PC-3 (cell line): Measurements from ENCODE around the gene GALNT2. TPM values are rescaled to one million over a fixed set of nuclear protein-coding genes. Genes with fewer than 3 reads are reported as not detected.

Source experiments
- ATAC-seq: fragments of 200-7000 bp; cut with Tn5 transposase; 2 replicates; pipeline ENCODE4 v1.9.1; 2020; ENCODE audit warnings: mild to moderate bottlenecking, moderate library complexity
- BruUV-seq: library from RNA; stranded (reverse); fragments of 400-500 nt; replicated peaks from 2 replicates; lab custom pipeline; 2021; lab: Mats Ljungman, UMichigan
- CTCF ChIA-PET: fragments of 300-600 bp; sonication (Branson Sonifier 250); formaldehyde crosslinking; loops from one replicate; lab custom pipeline; 2022; ENCODE audit warnings: antibody characterized with exemption; lab: Charles Lee
- POLR2A ChIA-PET: fragments of 300-600 bp; sonication (Branson Sonifier 250); formaldehyde crosslinking; loops from one replicate; lab custom pipeline; 2022; ENCODE audit warnings: antibody characterized with exemption; ENCODE audit not compliant: unreplicated experiment; lab: Charles Lee
- DNase-seq: peaks from one replicate; pipeline ENCODE4 v3.0.0-alpha.2; 2015
- H2AFZ ChIP-seq: fragments of 300-600 bp; sonication (generic); 2 replicates; pipeline ENCODE4 v1.6.0; 2016; ENCODE audit warnings: antibody characterized with exemption, low read length
- H3F3A ChIP-seq: fragments of 300-600 bp; sonication (generic); one replicate; pipeline ENCODE4 v1.6.0; 2017; ENCODE audit warnings: antibody characterized with exemption, low read length, control low read depth, mild to moderate bottlenecking; ENCODE audit not compliant: unreplicated experiment
- H3K27ac ChIP-seq: fragments of 300-600 bp; sonication (generic); 2 replicates; pipeline ENCODE4 v1.5.1; 2016; ENCODE audit warnings: mild to moderate bottlenecking, low read length
- H3K27me3 ChIP-seq: fragments of 300-600 bp; sonication (generic); 2 replicates; pipeline ENCODE4 v1.6.1; 2016; ENCODE audit warnings: low read length, mixed read lengths
- H3K36me3 ChIP-seq: fragments of 300-600 bp; sonication (generic); 2 replicates; pipeline ENCODE4 v1.6.1; 2016; ENCODE audit warnings: low read depth, mixed run types, low read length, mixed read lengths
- H3K4me1 ChIP-seq: fragments of 300-600 bp; sonication (generic); 2 replicates; pipeline ENCODE4 v1.5.1; 2016; ENCODE audit warnings: low read length; ENCODE audit not compliant: insufficient read depth
- H3K4me2 ChIP-seq: fragments of 300-600 bp; sonication (generic); 2 replicates; pipeline ENCODE4 v1.6.0; 2016; ENCODE audit warnings: low read length
- H3K4me3 ChIP-seq: fragments of 300-600 bp; sonication (generic); 2 replicates; pipeline ENCODE4 v1.5.1; 2016; ENCODE audit warnings: mild to moderate bottlenecking, low read length, mixed read lengths
- H3K79me2 ChIP-seq: fragments of 300-600 bp; sonication (generic); 2 replicates; pipeline ENCODE4 v1.6.1; 2017; ENCODE audit warnings: low read length, mixed read lengths
- H3K9ac ChIP-seq: fragments of 300-600 bp; sonication (generic); 2 replicates; pipeline ENCODE4 v1.6.0; 2016; ENCODE audit warnings: mild to moderate bottlenecking, low read length
- H3K9me2 ChIP-seq: fragments of 300-600 bp; sonication (generic); replicated peaks from 2 replicates; pipeline ENCODE4 v1.6.1; 2016; ENCODE audit warnings: mixed run types, low read length, mixed read lengths
- H3K9me3 ChIP-seq: fragments of 300-600 bp; sonication (generic); 2 replicates; pipeline ENCODE4 v1.6.1; 2016; ENCODE audit warnings: low read length, mixed read lengths
- H4K20me1 ChIP-seq: fragments of 300-600 bp; sonication (generic); 2 replicates; pipeline ENCODE4 v1.6.1; 2016; ENCODE audit warnings: low read length, mixed read lengths
- CTCF ChIP-seq: fragments of 300-600 bp; sonication (generic); conservative IDR thresholded peaks from 2 replicates; pipeline ENCODE4 v1.5.1; 2017; ENCODE audit warnings: antibody characterized with exemption, low read depth, mild to moderate bottlenecking, low read length
- EZH2 ChIP-seq: fragments of 300-600 bp; sonication (generic); IDR thresholded peaks from one replicate; pipeline ENCODE4 v1.6.1; 2017; ENCODE audit warnings: antibody characterized with exemption, mild to moderate bottlenecking, low read length; ENCODE audit not compliant: unreplicated experiment
- EZH2phosphoT487 ChIP-seq: fragments of 300-600 bp; sonication (generic); IDR thresholded peaks from 2 replicates; pipeline ENCODE4 v1.6.1; 2018; ENCODE audit warnings: mild to moderate bottlenecking, antibody characterized with exemption, low read length, borderline replicate concordance
- intact Hi-C: fragments of 100-400 bp; cut with micrococcal nuclease; formaldehyde crosslinking; loops from 2 replicates; pipeline ENCODE4 v1.9.0; 2023
- total RNA-seq: library from RNA; depleted of rRNA; stranded (reverse); fragments of >200 nt; gene quantifications from 2 replicates; pipeline ENCODE4 v1.2.3, GENCODE V29; 2014

The GALNT2 gene
- total RNA-seq, 1 experiment from 2014 or later: 182 TPM

- Histone ChIP-seq H3K9me3 (no peaks in the 10 kb centered on the region), H3K36me3 (no peaks in the 10 kb centered on the region), H3K27ac (no peak overlapping the region), H3K4me2 (no peak overlapping the region), H3K4me1 (peaks cover 2% of the 10 kb centered on the region), H3K9ac (no peak overlapping the region), H2AFZ (no peak overlapping the region), H4K20me1 (no peaks in the 10 kb centered on the region), H3F3A (no peaks in the 10 kb centered on the region), H3K4me3 (no peak overlapping the region), H3K9me2 (no peaks in the 10 kb centered on the region), H3K27me3 (peaks cover 58% of the 10 kb centered on the region), H3K79me2 (no peaks in the 10 kb centered on the region)
- POLR2A ChIA-PET: no interaction called here
- intact Hi-C loops: no loop called here
- no peak for DNase-seq
- no TSS peak for BruUV-seq
- no peak for ATAC-seq
- CTCF ChIA-PET: no interaction called here
- no peak for TF ChIP-seq CTCF
These were observed 255.4 kb downstream of the GALNT2 start for GRCh38 chr1:230322421-230322756.

GRCh38 chr1:230322967-230323547, 256.0 kb downstream of the GALNT2 start:
- intact Hi-C loops: no loop called here
- Histone ChIP-seq H3K27me3 (peaks cover 51% of the 10 kb centered on the region), H3K4me1 (peaks cover 9% of the 10 kb centered on the region), H3K27ac (no peak overlapping the region), H3K4me2 (no peak overlapping the region), H2AFZ (no peak overlapping the region), H3K9ac (no peak overlapping the region), H3K9me2 (no peaks in the 10 kb centered on the region), H3K4me3 (no peak overlapping the region), H3K9me3 (no peaks in the 10 kb centered on the region), H3K79me2 (no peaks in the 10 kb centered on the region), H3K36me3 (no peaks in the 10 kb centered on the region), H3F3A (no peaks in the 10 kb centered on the region), H4K20me1 (no peaks in the 10 kb centered on the region)
- DNase-seq: no peak
- no TSS peak for BruUV-seq
- no peak for TF ChIP-seq EZH2phosphoT487
- no peak for TF ChIP-seq CTCF
- TF ChIP-seq EZH2: no peak
- CTCF ChIA-PET: no interaction called here
- POLR2A ChIA-PET: no interaction called here
- no peak for ATAC-seq

GRCh38 chr1:230323686-230324085, 256.6 kb downstream of the GALNT2 start:
- no peaks in the 10 kb centered on the region for H4K20me1 ChIP-seq
- H3K79me2 ChIP-seq: no peaks in the 10 kb centered on the region
- ChIA-PET CTCF (interaction anchor here (0.6 kb wide), 1 partner anchor 331 kb away, joined by 3 read pairs; no protein-coding TSS in a partner anchor), POLR2A (no interaction called here)
- BruUV-seq: no TSS peak
- DNase-seq: no peak
- no peak overlapping the region for H3K4me3 ChIP-seq
- H3K27me3 ChIP-seq: peaks cover 45% of the 10 kb centered on the region
- H3K36me3 ChIP-seq: no peaks in the 10 kb centered on the region
- TF ChIP-seq EZH2 (no peak), CTCF (no peak), EZH2phosphoT487 (no peak)
- no peak overlapping the region for H2AFZ ChIP-seq
- no peaks in the 10 kb centered on the region for H3F3A ChIP-seq
- H3K9me2 ChIP-seq: no peaks in the 10 kb centered on the region
- no peak overlapping the region for H3K4me2 ChIP-seq
- intact Hi-C loops: no loop called here
- ATAC-seq: no peak
- no peak overlapping the region for H3K9ac ChIP-seq
- H3K4me1 ChIP-seq: peaks cover 15% of the 10 kb centered on the region
- no peak overlapping the region for H3K27ac ChIP-seq
- H3K9me3 ChIP-seq: no peaks in the 10 kb centered on the region
